Measurements from ENCODE around the gene NPAS4.

The NPAS4 gene

GRCh38 chr11:66450560-66450959 lies 29.7 kb downstream of the NPAS4 start:
- H3K27ac ChIP-seq (ENCODE audit: low read depth, low read length), result no peak overlapping the region
- no peak overlapping the region for H3K4me2 ChIP-seq (ENCODE audit: low read depth, low read length, poor library complexity, severe bottlenecking)
- no peak overlapping the region for H3K4me3 ChIP-seq (ENCODE audit: insufficient read depth, low read length, poor library complexity, severe bottlenecking)
- TF ChIP-seq, protein P1, sequence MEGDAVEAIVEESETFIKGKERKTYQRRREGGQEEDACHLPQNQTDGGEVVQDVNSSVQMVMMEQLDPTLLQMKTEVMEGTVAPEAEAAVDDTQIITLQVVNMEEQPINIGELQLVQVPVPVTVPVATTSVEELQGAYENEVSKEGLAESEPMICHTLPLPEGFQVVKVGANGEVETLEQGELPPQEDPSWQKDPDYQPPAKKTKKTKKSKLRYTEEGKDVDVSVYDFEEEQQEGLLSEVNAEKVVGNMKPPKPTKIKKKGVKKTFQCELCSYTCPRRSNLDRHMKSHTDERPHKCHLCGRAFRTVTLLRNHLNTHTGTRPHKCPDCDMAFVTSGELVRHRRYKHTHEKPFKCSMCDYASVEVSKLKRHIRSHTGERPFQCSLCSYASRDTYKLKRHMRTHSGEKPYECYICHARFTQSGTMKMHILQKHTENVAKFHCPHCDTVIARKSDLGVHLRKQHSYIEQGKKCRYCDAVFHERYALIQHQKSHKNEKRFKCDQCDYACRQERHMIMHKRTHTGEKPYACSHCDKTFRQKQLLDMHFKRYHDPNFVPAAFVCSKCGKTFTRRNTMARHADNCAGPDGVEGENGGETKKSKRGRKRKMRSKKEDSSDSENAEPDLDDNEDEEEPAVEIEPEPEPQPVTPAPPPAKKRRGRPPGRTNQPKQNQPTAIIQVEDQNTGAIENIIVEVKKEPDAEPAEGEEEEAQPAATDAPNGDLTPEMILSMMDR (IDR thresholded peaks at IDR 0.05; ENCODE audit: insufficient read depth, low read length, poor library complexity, severe bottlenecking), result no peak
- no peak for TF ChIP-seq EZH2phosphoT487 (conservative IDR thresholded peaks at IDR 0.05; ENCODE audit: low read length)
- H3F3A ChIP-seq (ENCODE audit: insufficient read depth), result no peaks in the 10 kb centered on the region
- no peaks in the 10 kb centered on the region for H3K36me3 ChIP-seq (ENCODE audit: low read length)
- no peak overlapping the region for H2AFZ ChIP-seq (ENCODE audit: low read depth, low read length, severe bottlenecking)
- H3K9me2 ChIP-seq (replicated peaks; ENCODE audit: insufficient read depth, low read length), result no peaks in the 10 kb centered on the region
- no peaks in the 10 kb centered on the region for H4K20me1 ChIP-seq (ENCODE audit: low read depth, low read length)
- H3K9me3 ChIP-seq (ENCODE audit: insufficient read depth, low read length), result no peaks in the 10 kb centered on the region
- H3K27me3 ChIP-seq (ENCODE audit: low read length), result no peaks in the 10 kb centered on the region
- no peak overlapping the region for H3K9ac ChIP-seq (ENCODE audit: low read length)
- H3K79me2 ChIP-seq (ENCODE audit: insufficient read depth, low read length), result no peaks in the 10 kb centered on the region

DNA sequence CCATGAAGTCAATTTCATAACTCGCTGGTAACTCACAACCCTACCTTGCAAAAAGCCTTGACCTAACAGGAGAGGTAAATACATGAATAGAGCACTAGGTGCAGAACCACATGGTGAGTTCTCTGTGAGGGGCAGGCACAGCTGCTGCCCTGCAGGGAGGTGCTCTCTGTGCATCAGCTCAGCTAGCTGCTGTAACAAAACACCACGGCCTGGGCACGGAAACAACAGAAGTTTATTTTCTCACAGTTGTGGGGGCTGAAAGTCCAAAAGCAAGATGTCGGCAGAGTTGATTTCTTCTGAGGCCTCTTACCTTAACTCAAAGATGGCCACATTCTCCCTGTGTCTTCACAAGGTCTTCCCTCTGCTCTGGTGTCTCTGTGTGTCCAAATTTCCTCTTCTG lies 30.8 kb downstream of the NPAS4 start:
- Histone ChIP-seq H4K20me1 (ENCODE audit: low read depth, low read length) (no peaks in the 10 kb centered on the region), H3F3A (ENCODE audit: insufficient read depth) (no peaks in the 10 kb centered on the region), H3K79me2 (ENCODE audit: insufficient read depth, low read length) (no peaks in the 10 kb centered on the region), H3K9me2 (replicated peaks; ENCODE audit: insufficient read depth, low read length) (no peaks in the 10 kb centered on the region), H3K27me3 (ENCODE audit: low read length) (no peaks in the 10 kb centered on the region), H3K9ac (ENCODE audit: low read length) (no peak overlapping the region), H3K4me2 (ENCODE audit: low read depth, low read length, poor library complexity, severe bottlenecking) (no peak overlapping the region), H2AFZ (ENCODE audit: low read depth, low read length, severe bottlenecking) (no peak overlapping the region), H3K9me3 (ENCODE audit: insufficient read depth, low read length) (no peaks in the 10 kb centered on the region), H3K36me3 (ENCODE audit: low read length) (no peaks in the 10 kb centered on the region), H3K27ac (ENCODE audit: low read depth, low read length) (no peak overlapping the region), H3K4me3 (ENCODE audit: insufficient read depth, low read length, poor library complexity, severe bottlenecking) (no peak overlapping the region)
- TF ChIP-seq EZH2phosphoT487 (conservative IDR thresholded peaks at IDR 0.05; ENCODE audit: low read length), result no peak
- TF ChIP-seq, protein P1 (IDR thresholded peaks at IDR 0.05; ENCODE audit: insufficient read depth, low read length, poor library complexity, severe bottlenecking), result no peak

DNA sequence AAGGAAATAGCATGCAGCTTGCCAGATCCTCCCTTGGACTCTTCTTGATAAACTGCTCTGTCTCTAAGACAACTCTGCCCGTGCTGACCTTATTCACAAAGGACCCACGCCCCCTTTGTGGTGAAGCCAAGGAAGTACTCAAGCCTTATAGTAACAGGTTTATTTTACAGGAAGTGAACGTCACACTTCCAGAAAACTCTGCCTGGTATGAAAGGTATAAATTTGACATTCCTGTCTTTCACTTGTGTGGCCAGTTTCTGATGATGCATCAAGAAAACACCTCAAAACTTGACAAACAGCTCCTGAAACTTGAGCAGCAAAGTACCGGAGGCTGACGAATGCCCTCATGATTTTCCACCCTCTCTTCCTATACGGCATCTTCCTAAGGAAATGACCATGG lies 33.4 kb downstream of the NPAS4 start:
- Histone ChIP-seq H4K20me1 (ENCODE audit: low read depth, low read length) (no peaks in the 10 kb centered on the region), H3K27ac (ENCODE audit: low read depth, low read length) (no peak overlapping the region), H3K9me3 (ENCODE audit: insufficient read depth, low read length) (no peaks in the 10 kb centered on the region), H2AFZ (ENCODE audit: low read depth, low read length, severe bottlenecking) (no peak overlapping the region), H3K79me2 (ENCODE audit: insufficient read depth, low read length) (no peaks in the 10 kb centered on the region), H3K4me3 (ENCODE audit: insufficient read depth, low read length, poor library complexity, severe bottlenecking) (no peak overlapping the region), H3K9me2 (replicated peaks; ENCODE audit: insufficient read depth, low read length) (no peaks in the 10 kb centered on the region), H3K4me2 (ENCODE audit: low read depth, low read length, poor library complexity, severe bottlenecking) (no peak overlapping the region), H3K9ac (ENCODE audit: low read length) (no peak overlapping the region), H3K36me3 (ENCODE audit: low read length) (no peaks in the 10 kb centered on the region), H3F3A (ENCODE audit: insufficient read depth) (no peaks in the 10 kb centered on the region), H3K27me3 (ENCODE audit: low read length) (no peaks in the 10 kb centered on the region)
- TF ChIP-seq, protein P1 (IDR thresholded peaks at IDR 0.05; ENCODE audit: insufficient read depth, low read length, poor library complexity, severe bottlenecking), result no peak
- no peak for TF ChIP-seq EZH2phosphoT487 (conservative IDR thresholded peaks at IDR 0.05; ENCODE audit: low read length)
